WI38 (cell line): Measurements from ENCODE around the gene TMEM61.
"Not testable (repeated sequence)": the region's sequence is repeated elsewhere in the genome, so short reads cannot be mapped to it uniquely, and the experiment has no call there.

Source experiments
- H3K4me3 ChIP-seq: 2 replicates; pipeline ENCODE4 v1.5.1; 2011; ENCODE audit warnings: low read depth, mild to moderate bottlenecking, control low read depth, low read length
- CTCF ChIP-seq: IDR thresholded peaks from 2 replicates; pipeline ENCODE4 v1.5.1; 2012; ENCODE audit warnings: low read depth, mild to moderate bottlenecking, control low read depth, low read length

TMEM61 gene

GRCh38 chr1:55018395-55018794 lies 38.0 kb downstream of the TMEM61 start:
- no peak for TF ChIP-seq CTCF
- H3K4me3 ChIP-seq = no peak overlapping the region

GRCh38 chr1:55021942-55022546 lies 41.6 kb downstream of the TMEM61 start:
- TF ChIP-seq CTCF = peak; percentile 92
- no peak overlapping the region for H3K4me3 ChIP-seq

GRCh38 chr1:55024163-55024562 lies 43.7 kb downstream of the TMEM61 start:
- H3K4me3 ChIP-seq = not testable (repeated sequence)

- not testable (repeated sequence) for H3K4me3 ChIP-seq
Observed at GRCh38 chr1:55026682-55027081, 46.3 kb downstream of the TMEM61 start.

DNA sequence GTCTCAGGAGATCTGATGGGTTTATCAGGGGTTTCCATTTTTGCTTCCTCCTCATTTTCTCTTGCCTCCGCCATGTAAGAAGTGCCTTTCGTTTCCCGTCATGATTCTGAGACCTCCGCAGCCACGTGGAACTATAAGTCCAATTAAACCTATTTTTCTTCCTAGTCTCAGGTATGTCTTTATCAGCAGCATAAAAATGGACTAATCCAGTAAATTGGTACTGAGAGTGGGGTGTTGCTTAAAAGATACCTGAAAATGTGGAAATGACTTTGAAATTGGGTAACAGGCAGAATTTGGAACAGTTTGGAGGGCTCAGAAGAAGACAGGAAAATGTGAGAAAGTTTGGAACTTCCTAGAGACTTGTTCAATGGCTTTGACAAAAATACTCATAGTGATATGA lies 50.7 kb downstream of the TMEM61 start:
- not testable (repeated sequence) for H3K4me3 ChIP-seq

GRCh38 chr1:55033265-55033614 lies 52.8 kb downstream of the TMEM61 start:
- no peak overlapping the region for H3K4me3 ChIP-seq
- TF ChIP-seq CTCF = no peak

GRCh38 chr1:55034476-55035133 lies 54.2 kb downstream of the TMEM61 start:
- H3K4me3 ChIP-seq = no peak overlapping the region
- no peak for TF ChIP-seq CTCF

GRCh38 chr1:55035904-55036303 lies 55.5 kb downstream of the TMEM61 start:
- H3K4me3 ChIP-seq = no peak overlapping the region
- TF ChIP-seq CTCF = no peak
